Thyroid gland (tissue), 4 donors: ENCODE data around the gene PPP2R5C. TPM values are rescaled to one million over a fixed set of nuclear protein-coding genes. Genes with fewer than 3 reads are reported as not detected.

Source experiments
- DNase-seq, 2 donors: peaks; one replicate each; pipeline ENCODE4 v3.0.0-alpha.2; 2019
- H3K27ac ChIP-seq, 3 donors: fragments of 200-600 bp; sonication (generic); 1 replicate in 2 of 3; 2 replicates in 1 of 3; pipeline ENCODE4 v1.5.1; 2016 to 2019; ENCODE audit warnings: mild to moderate bottlenecking in 1 of 3, moderate library complexity in 1 of 3
- H3K27me3 ChIP-seq: fragments of 200-600 bp; sonication (generic); one replicate; pipeline ENCODE4 v1.5.1; 2019
- H3K36me3 ChIP-seq, 2 donors: fragments of 200-600 bp; sonication (generic); one replicate each; pipeline ENCODE4 v1.5.1; 2016 to 2019
- H3K4me1 ChIP-seq, 2 donors: fragments of 200-600 bp; sonication (generic); one replicate each; pipeline ENCODE4 v1.5.1; 2017 to 2019
- H3K4me3 ChIP-seq, 3 donors: fragments of 200-600 bp; sonication (generic); replicated peaks in 1 of 3; 1 replicate in 2 of 3; 2 replicates in 1 of 3; pipeline ENCODE4 v1.5.1; 2016; ENCODE audit warnings: mild to moderate bottlenecking in 1 of 3
- H3K9me3 ChIP-seq: fragments of 200-600 bp; sonication (generic); one replicate; pipeline ENCODE4 v1.5.1; 2017
- CTCF ChIP-seq, 6 experiments: fragments of 200-600 bp in 3 of 6; fragments of 450-650 bp in 3 of 6; sonication (generic) in 3 of 6; IDR thresholded peaks; one replicate each; pipeline ENCODE4 v1.5.1; 2016 to 2019; ENCODE audit warnings: antibody characterized with exemption in 6 of 6, mild to moderate bottlenecking in 2 of 6, inconsistent platforms in 1 of 6, moderate library complexity in 1 of 6
- POLR2A ChIP-seq, 2 donors: fragments of 450-650 bp; IDR thresholded peaks; one replicate each; pipeline ENCODE4 v1.6.1; 2017; ENCODE audit warnings: antibody characterized with exemption in 2 of 2, mild to moderate bottlenecking in 2 of 2, moderate library complexity in 1 of 2
- WGBS, 2 donors: methylation state at CpG; one replicate each; pipeline ENCODE4 v1.1.5; 2017; 5-methylcytosine and 5-hydroxymethylcytosine counted together
- intact Hi-C: fragments of 100-400 bp; cut with DNase I; formaldehyde crosslinking; loops from one replicate; pipeline ENCODE4 v1.15.1; 2023
- total RNA-seq, 4 donors: library from RNA; depleted of rRNA; stranded (reverse); fragments of >200 nt; gene quantifications; one replicate each; pipeline ENCODE4 v1.2.3, GENCODE V29; 2016

PPP2R5C gene
- total RNA-seq, 4 donors from 2014 or later = 105 to 209 (median 141) TPM

- Histone ChIP-seq H3K4me1 (peaks cover 23 to 38% of the 10 kb centered on the region in 2 donors), H3K27me3 (no peaks in the 10 kb centered on the region), H3K9me3 (no peaks in the 10 kb centered on the region), H3K4me3 (no peak overlapping the region), H3K36me3 (no peaks in the 10 kb centered on the region), H3K27ac (no peak overlapping the region)
- intact Hi-C loops = no loop called here
- TF ChIP-seq POLR2A (IDR thresholded peaks at IDR 0.05) (no peak), CTCF (IDR thresholded peaks at IDR 0.05) (no peak)
- 96 to 97% methylated on average over 6 of the region's 6 CpGs for whole genome bisulfite sequencing, 2 donors
- no peak for DNase-seq
These were observed 100.0 kb downstream of the PPP2R5C start for GRCh38 chr14:101861464-101861863.

- no peak overlapping the region for H3K27ac ChIP-seq
- intact Hi-C loops = no loop called here
- H3K4me1 ChIP-seq = peaks cover 23 to 35% of the 10 kb centered on the region in 2 donors
- no peak overlapping the region for H3K4me3 ChIP-seq
- no peaks in the 10 kb centered on the region for H3K27me3 ChIP-seq
- TF ChIP-seq CTCF (IDR thresholded peaks at IDR 0.05) = no peak
- TF ChIP-seq POLR2A (IDR thresholded peaks at IDR 0.05) = no peak
- no peak for DNase-seq
- H3K36me3 ChIP-seq = no peaks in the 10 kb centered on the region
- 64 to 95% methylated on average over 4 of the region's 4 CpGs for WGBS, 2 donors
- no peaks in the 10 kb centered on the region for H3K9me3 ChIP-seq
These were observed 100.7 kb downstream of the PPP2R5C start for GRCh38 chr14:101862177-101862576.

- no peak for TF ChIP-seq POLR2A (IDR thresholded peaks at IDR 0.05)
- TF ChIP-seq CTCF (IDR thresholded peaks at IDR 0.05) = no peak
- no peak overlapping the region for H3K27ac ChIP-seq
- 94% methylated on average over 4 of the region's 4 CpGs for WGBS, 2 donors
- no peaks in the 10 kb centered on the region for H3K36me3 ChIP-seq
- no peak overlapping the region for H3K4me3 ChIP-seq
- H3K27me3 ChIP-seq = no peaks in the 10 kb centered on the region
- intact Hi-C loops = no loop called here
- H3K4me1 ChIP-seq = peaks cover 19 to 30% of the 10 kb centered on the region in 2 donors
- no peaks in the 10 kb centered on the region for H3K9me3 ChIP-seq
- peak in 1 of 2 donors; percentile 19 for DNase-seq
These were observed 101.2 kb downstream of the PPP2R5C start for GRCh38 chr14:101862711-101863110.

GRCh38 chr14:101865288-101865687 lies 103.8 kb downstream of the PPP2R5C start:
- no peaks in the 10 kb centered on the region for H3K27me3 ChIP-seq
- 85 to 95% methylated on average over 9 of the region's 9 CpGs for WGBS, 2 donors
- H3K27ac ChIP-seq = no peak overlapping the region
- peaks cover 0 to 9% of the 10 kb centered on the region in 2 donors for H3K4me1 ChIP-seq
- intact Hi-C loops = no loop called here
- DNase-seq = no peak
- H3K9me3 ChIP-seq = no peaks in the 10 kb centered on the region
- TF ChIP-seq CTCF (IDR thresholded peaks at IDR 0.05) (no peak), POLR2A (IDR thresholded peaks at IDR 0.05) (no peak)
- H3K36me3 ChIP-seq = no peaks in the 10 kb centered on the region
- no peak overlapping the region for H3K4me3 ChIP-seq

- no peak overlapping the region for H3K27ac ChIP-seq
- DNase-seq = no peak
- TF ChIP-seq POLR2A (IDR thresholded peaks at IDR 0.05) (no peak), CTCF (IDR thresholded peaks at IDR 0.05) (no peak)
- H3K27me3 ChIP-seq = no peaks in the 10 kb centered on the region
- H3K4me3 ChIP-seq = no peak overlapping the region
- no peaks in the 10 kb centered on the region for H3K4me1 ChIP-seq
- H3K36me3 ChIP-seq = no peaks in the 10 kb centered on the region
- intact Hi-C loops = no loop called here
- 93% methylated on average over 4 of the region's 4 CpGs for WGBS, 2 donors
- no peaks in the 10 kb centered on the region for H3K9me3 ChIP-seq
These were observed 106.3 kb downstream of the PPP2R5C start for GRCh38 chr14:101867854-101868253.
